Ecto neural progenitor cell (in vitro differentiated cells): Measurements from ENCODE around the gene SMC5.
"Not testable (repeated sequence)": the region's sequence is repeated elsewhere in the genome, so short reads cannot be mapped to it uniquely, and the experiment has no call there.

Experiments used
- DNase-seq: peaks from one replicate; pipeline ENCODE4 v3.0.0-alpha.2; 2018; ENCODE audit warnings: low spot score

SMC5 gene

GRCh38 chr9:70367305-70367930, 108.6 kb downstream of the SMC5 start:
- DNase-seq, result no peak

DNA sequence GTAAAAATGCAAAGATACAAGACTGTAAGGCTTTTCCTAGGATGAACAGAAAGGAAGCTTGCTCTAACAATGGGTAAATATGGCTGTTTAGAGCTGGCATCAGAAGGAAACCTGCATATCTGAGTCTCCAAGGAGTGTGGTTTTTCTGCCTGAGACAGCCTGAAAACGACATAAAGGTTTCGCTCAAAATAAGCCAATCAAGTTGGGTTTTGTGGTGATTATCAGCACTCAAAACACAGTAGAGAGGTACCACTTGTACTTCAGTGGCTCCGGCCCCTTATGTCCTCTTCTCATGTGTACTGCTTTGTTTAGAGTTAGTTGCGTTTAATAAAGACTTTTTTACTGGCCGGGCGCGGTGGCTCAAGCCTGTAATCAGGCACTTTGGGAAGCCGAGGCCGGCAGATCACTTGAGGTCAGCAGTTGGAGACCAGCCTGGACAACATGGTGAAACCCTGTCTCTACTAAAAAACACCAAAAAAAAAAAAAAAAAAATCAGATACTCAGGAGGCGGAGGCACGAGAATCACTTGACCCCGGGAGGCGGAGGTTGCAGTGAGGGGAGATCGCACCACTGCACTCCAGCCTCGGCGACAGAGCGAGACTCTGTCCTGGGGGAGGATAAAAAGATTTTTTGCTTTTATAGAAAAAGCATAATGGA, 116.3 kb downstream of the SMC5 start:
- no peak for DNase-seq

DNA sequence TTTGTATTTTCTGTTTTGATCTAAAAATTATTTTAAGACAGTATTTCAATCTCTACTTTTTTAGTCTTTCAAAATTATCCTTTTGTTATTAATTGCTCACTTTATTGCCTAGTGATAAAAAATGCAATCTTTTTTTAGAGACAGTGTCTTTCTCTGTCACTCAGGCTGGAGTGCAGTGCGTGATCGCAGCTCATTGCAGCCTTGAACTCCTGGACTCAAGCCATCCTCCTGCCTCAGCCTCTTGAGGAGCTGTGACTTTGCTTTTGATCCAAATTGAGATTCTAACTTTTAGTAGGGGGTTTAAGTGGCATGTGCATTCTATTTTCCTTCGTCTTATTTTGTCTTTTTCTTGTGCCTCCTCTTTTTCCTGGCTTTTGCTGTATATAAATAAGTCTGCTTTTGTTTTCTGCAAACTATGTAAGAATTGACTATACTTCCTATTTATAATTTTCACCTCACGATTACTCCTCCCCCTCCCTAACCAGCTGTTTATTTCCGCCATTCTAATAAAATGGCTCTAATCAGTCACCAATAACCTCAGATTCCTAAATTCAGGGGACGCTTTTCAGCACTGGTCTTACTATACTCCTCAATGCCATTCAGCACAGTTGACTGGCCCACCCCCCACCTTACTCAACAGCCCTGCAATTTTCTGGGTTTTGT, 123.4 kb downstream of the SMC5 start:
- DNase-seq, result no peak

- no peak for DNase-seq
Observed at GRCh38 chr9:70382709-70383605, 124.2 kb downstream of the SMC5 start.

GRCh38 chr9:70385426-70385825, 126.6 kb downstream of the SMC5 start:
- no peak for DNase-seq

DNA sequence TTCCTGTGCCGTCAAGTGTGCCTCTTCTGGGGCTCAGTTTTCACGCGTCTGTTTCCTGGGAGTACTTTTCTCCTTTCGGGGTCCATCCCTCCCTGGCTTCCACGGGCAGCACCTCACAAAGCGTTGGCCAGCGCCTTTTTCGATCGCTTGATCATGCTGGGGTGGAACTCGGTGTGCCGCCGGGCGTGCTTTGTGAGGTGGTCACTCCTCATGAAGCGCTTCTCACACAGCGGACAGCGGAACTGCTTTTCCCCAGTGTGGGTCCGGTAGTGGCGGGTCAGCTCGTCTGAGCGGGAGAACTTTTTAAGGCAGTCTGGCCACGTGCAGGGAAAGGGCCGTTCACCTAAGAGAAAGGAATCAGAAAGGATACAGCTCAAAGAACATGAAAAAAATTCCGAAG, 128.9 kb downstream of the SMC5 start:
- no peak for DNase-seq

DNA sequence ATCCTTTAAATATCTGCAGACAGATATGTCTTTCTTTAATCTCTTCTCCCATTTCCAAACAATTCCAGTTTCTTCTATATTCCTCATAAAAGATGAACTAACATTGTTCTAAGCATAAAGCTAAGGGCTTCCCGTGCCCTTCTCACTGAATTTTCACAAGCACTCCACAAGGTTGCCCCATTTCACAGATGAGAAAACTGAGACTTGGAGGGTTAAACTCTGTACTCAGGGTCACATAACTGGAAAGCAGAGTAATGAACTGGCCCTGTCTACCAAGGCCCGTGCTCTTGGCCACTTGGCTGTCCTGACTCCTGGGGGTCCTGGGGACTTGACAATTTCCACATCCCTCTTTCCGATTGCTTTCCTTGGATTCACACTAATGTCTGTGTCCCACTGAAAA, 130.4 kb downstream of the SMC5 start:
- DNase-seq, result no peak

GRCh38 chr9:70389621-70390266, 131.0 kb downstream of the SMC5 start:
- DNase-seq, result no peak

DNA sequence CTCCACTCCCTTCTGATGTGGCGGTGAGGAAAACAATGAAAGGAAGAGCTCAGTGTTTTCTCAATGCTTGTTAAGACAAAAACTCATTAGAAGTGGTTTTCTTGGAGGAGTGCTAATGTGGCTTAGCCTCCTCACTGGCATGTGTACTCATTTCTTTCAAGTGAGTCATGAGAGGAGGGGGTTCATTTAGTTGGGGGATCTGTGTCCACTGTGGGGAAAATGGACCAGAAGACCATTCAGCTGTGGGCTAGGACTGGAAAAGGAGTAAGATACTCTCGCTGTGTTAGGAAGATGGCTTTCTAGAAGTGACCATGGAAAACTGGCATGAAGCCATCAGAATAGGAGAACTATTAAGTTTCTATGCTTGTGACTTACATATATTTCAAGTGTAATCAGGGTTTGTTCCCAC, 132.2 kb downstream of the SMC5 start:
- DNase-seq, result no peak

DNA sequence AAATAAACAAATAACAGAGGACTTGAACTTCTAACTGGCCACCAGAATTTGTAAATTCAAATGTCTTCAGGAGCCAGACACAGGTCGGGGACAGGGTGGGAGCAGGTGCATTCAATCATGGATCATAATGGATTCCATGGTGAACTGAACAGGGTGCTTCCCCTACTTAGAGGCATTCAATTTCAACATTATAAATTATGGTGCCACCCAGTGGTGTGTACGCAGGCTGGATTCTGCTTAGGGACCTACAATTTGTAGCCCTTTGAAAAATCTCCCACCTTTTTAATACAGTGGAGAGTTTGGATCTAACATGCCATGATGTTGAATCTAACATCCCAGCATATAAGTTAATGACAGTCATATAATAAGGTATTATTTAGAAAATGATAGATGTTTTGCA, 133.4 kb downstream of the SMC5 start:
- DNase-seq, result no peak

GRCh38 chr9:70392850-70393249, 134.1 kb downstream of the SMC5 start:
- no peak for DNase-seq

DNA sequence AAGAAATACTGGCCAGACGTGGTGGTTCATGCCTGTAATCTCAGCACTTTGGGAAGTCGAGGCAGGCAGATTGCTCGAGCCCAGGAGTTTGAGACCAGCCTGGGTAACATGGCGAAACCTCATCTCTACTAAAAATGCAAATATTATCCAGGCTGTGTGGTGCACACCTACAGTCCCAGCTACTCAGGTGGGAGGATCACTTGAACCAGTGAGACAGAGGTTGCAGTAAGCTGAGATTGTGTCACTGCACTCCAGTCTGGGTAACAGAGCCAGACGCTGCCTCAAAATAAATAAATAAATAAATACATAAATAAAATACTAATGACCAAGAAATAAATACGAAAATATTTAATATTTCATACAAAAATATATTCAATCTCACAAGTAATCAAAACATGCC, 136.9 kb downstream of the SMC5 start:
- no peak for DNase-seq

DNA sequence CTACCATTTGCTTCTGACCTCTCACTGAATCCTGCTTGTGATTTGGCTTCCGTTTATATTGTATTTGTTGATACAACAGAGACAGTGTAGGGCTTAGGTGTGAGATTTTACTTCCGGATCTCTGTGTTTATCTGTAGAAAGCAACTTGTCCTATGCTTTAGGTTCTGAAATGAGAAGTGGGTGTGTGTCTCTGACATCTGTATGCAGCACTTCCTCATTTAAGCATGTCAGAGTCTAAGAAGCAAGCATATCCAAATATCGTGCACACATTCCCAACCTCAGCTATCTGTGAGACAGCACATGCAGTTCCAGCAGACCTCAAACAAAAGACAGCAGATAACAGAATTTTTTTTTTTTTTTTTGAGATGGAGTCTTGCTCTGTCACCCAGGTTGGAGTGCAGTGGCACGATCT, 139.4 kb downstream of the SMC5 start:
- DNase-seq, result no peak

- no peak for DNase-seq
Observed at GRCh38 chr9:70399141-70399540, 140.4 kb downstream of the SMC5 start.

GRCh38 chr9:70400107-70400892, 141.5 kb downstream of the SMC5 start:
- no peak for DNase-seq

DNA sequence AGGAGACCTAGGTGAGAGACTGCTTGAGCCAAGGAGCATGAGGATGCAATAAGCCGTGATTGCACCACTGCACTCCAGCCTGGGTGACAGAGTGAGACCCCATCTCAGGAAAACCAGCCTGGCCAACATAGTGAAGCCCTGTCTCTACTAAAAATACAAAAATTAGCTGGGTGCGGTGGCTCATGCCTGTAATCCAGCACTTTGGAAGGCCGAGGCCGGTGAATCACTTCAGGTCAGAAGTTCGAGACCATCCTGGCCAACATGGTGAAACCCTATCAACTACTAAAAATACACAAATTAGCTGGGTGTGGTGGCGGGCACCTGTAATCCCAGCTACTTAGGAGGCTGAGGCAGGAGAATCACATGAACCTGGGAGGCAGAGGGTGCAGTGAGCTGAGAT, 142.5 kb downstream of the SMC5 start:
- DNase-seq, result not testable (repeated sequence)

GRCh38 chr9:70402213-70402612, 143.4 kb downstream of the SMC5 start:
- no peak for DNase-seq

DNA sequence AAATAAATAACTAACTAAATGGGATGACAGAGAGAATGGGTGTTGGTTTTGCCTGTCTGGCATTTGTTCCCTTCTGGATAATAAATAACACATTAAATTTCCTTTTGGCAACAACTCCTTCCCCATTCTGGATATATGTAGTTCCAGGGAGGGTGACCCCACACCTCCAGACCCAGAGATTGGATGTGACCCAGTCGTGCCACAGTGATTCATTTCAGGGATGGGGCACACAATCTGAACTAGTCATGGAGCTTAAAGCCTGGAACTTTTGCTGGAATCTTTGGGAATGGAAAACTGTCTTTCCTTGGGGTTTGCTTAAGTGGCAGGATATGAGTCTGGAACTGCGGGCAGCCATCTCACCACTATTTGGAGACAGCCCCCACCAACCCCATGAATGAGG, 144.4 kb downstream of the SMC5 start:
- peak; percentile 23 for DNase-seq

DNA sequence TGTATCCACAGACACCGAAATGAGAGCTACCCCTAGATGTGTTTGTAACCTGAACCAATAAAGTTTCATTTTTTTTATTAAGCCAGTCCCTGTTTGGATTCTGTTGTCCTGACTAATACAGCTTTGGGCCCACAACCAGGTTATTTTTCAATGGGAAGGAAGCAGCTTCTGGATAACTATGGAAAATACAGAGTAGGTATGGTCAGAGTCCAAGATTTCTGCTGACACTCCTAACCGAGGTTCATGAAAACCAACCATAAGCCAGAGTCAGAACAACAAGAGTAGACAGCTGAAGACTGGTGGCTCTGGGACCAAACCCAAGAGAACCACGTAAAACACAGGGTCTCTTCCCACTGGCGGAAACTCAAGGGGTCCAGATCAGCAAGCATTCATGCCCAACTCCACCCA, 144.8 kb downstream of the SMC5 start:
- DNase-seq, result peak; percentile 4

DNA sequence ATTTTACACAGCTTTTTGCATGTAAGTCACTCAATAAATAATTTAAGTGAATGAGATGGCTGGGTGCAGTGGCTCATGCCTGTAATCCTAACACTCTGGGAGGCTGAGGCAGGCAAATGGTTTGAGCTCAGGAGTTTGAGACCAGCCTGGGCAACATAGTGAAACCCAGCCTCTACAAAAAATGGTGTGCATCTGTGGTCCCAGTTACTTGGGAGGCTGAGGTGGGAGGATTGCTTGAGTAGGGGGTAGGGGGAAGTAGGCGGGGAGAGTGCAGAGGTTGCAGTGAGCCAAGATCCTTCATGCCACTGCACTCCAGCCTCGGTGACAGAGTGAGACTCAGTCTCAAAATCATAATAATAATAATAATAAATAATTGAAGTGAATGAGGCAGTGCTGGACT, 145.5 kb downstream of the SMC5 start:
- no peak for DNase-seq
